GM21786 (cell line): ENCODE results near the gene ZBTB7C.

Experiments
- ATAC-seq: cut with Tn5 transposase; IDR thresholded peaks from one replicate; pipeline ENCODE4 v1.9.1; 2021; ENCODE audit not compliant: unreplicated experiment

Gene ZBTB7C

DNA sequence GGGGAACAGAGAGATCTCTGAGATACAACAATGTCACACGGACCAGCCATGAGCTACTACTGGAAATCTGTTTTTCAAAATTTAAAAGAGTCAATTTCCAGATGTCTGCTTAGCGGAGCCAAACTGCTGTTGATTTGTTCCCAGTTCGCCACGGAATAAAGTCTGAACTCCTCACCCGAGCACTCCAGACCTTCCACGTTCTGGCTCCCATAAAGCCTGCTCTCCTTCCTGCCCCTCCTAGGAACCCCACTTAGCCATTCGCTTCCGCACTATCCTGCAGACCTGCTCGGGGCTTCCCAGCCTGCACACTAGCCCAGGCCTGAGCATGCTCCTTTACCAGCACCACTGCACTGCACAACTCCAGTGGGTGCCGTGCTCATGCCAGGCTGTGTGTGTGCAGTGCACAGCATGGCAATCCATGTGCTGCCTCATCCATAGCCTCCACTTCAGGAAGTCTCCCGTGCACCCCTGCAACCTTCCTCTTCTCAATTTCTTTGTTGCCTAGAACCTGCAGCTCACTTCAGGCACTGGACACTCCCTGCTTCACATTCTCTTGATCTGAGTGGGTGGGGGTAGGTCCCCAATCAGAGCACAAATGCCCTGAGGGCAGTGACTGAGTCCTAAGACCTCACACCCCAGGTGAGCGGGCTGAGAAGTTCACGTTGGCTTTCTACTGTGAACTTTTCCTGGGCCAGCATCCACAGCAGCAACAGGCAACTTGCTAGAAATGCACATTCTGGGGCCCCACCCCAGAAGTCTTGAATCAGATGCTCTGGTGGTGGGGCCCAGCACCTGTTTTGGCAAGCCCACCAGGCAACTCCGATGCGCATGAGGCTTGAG lies 53.7 kb downstream of the ZBTB7C start:
- no peak for ATAC-seq

DNA sequence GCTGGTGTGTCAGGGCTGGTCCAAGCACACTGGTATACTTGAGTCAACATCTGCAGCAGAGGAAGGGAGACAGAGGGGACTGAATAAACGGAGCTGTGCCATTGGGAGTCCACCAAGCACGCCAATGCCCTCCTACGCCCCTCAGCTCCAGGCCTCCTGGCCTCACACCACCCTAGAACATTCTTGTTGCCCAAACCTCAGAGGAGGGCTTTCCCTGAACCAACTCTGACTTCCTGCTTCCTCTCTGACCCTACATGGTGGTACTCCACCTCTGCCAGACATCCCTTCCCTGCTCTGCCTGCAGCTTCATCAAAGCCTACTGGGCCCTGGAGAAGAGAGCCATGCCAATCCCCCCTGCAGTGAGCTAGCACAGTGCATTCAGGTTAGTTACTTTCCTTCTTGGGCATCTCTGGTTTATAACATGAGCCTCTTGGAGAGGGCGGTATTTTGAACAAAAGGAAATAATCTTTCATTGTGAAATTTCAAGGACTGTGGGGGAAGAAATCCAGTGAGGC lies 54.4 kb downstream of the ZBTB7C start:
- no peak for ATAC-seq

DNA sequence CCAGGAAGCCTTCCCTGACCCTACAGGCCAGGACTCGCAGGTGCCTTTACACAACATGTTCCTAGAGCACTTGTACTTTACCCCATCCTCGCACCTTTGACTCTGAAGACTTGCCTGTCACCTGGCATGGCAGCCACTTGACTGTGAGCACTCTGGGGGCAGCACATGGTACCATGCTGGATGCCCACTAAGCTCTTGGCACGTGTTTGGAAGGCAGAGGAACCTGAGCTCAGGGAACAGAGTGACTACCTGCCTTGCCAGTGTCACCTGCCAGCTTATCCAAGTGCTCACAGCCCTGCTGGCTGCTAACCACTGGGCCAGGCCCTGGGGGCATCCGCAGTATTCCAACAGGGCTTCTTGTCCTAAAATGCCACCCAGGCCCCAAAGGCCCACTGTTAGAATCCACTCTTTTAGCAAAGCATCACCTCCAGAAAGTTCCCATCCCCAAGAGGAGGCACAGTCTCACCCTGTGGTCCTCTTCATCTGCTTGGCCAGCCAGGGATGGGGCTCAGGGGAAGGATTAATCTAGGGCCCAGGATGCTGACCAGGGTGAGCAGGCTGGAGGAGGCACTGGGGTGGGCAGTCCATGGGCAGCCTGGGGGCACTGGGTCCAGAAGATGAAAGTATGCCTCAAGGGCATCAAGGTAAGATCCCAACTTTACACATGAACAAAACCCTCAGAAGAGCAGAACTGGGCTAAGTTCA lies 57.0 kb downstream of the ZBTB7C start:
- no peak for ATAC-seq

DNA sequence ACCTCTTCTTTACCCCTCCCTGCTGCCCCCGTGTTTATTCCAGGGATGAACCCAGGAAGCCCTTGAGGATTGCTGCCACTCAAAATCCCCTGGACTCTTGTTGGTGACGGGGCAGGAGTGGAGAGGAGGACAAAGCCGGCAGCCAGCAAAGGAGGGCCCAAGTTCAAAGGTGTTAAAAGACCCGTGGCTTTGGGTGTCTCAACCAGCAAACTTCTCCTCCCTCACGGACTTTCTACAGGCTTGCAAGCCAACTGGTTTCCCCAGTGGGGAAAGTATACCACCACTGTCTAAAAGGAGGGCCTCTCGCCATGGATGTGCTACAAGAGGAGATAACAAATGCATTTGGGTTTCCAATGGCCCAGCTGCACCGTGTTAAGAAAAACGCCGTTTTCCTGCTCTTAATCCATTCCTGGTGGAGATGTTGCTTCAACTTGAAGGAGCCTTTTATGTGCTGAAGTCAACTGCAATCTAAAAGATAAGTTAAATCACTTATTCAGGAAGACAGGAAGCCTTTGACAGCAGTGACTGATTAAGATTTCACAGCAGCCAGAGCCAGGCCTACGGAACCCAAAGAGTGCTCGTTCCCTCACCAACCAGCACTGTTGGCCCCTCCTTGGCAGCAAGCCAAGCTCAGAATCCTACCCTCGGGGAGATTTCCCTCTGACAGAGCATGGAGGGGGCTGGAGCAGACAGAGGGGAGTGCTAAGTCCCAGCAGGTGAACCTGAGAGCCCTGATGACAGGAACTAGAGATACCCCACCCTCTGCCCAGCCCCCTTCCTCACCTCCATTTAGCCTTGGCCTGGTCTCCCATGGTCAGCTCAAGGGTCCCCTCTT lies 57.8 kb downstream of the ZBTB7C start:
- no peak for ATAC-seq

DNA sequence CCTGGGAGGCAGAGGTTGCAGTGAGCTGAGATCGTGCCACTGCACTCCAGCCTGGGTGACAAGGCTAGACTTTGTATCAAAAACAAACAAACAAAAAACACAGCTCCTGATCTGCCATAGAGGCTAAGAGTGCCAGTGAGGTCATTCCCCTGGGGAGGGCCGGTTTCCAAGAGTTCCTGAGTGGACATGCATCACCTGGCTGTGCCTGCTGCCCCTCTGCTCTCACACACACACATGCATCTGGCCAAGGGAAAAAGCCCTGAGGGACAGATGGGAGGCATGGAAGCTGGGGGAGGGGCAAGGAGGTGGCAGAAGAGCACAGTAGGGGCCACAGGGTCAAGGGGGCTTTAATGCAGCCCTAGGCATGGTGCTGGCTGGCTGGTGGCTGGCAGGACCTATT lies 60.4 kb downstream of the ZBTB7C start:
- no peak for ATAC-seq

DNA sequence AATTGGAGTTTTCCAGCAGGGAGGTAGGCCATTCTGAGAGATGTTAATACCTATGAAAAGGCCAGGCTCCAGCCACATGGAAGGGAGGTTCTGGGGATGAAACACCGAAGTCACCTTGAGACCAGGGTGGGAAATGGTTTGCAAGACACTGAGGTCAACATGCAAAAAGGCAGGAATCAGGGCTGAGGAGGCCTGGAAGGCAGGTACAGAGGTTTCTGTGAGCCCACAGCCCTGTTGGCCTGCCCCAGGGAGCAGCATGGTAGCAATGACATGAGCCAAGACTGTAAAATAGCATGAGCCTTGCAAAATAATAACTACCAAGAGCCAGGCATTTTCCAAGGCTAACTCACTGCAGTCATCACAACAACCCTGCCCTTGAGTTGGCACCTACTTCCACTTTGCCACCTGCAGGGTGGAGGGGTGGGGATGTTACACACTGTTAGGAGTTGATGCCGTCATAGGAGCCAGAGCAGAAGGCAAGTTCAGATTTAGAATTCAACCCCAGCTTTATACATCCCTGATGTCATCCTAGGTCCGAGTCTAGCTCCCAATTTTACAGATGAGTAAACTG lies 61.3 kb downstream of the ZBTB7C start:
- ATAC-seq = no peak

DNA sequence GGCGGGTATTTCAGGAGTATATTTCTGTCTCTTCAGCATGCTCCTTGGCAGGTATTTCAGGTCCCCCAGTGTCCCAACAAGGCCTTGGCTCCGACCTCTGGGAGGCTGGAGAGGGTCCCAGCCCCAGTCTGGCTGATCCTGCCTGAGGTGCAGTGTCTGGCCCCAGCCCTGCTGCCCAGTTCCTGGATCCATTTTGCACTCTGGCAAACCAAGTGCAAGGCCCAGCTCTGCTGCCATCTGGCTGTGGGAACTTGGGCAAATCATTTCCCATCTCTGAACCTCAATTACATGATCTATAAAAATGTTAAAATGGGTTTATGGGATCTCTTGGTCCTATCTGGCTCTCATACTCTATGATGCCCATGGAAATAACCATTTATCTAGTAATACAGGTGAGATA lies 63.6 kb downstream of the ZBTB7C start:
- ATAC-seq = no peak

DNA sequence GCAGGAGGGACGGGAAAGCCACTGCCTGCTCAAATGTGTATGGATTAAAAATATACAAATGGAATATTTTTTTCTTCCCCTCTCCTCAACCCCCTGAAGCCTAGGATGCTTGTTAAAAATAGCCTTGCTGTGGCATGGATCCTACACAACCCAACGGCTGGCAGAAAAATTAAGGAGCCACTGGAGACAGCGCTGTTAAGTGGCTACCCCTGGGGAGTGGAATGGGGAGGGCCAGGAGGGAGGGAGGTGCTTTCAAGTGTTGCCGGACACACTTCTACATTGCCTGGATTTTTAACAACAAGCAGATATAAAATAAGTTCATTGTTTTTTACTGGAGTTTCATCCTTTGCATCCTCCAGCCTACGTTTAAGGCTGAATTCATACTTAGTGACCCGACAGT lies 66.6 kb downstream of the ZBTB7C start:
- no peak for ATAC-seq

DNA sequence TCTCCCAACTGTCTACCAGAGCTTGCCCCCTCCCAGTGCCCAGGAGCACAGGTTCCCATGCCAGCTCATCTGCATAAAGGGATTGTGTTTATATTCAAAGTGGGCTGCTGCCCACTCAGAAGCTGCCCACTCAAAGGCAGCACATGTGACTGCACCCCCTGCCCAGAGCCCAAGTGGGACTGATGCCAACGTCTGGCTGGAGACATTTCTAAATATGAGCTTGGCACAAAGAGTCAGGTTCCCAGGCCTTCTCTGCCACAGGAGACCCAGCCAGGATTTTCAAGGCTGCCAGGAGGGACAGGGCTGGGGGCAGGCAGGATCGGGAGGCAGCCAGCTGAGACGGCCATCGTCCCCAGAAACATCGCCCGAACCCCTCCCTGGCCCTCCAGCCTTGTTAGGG lies 67.1 kb downstream of the ZBTB7C start:
- ATAC-seq = no peak

DNA sequence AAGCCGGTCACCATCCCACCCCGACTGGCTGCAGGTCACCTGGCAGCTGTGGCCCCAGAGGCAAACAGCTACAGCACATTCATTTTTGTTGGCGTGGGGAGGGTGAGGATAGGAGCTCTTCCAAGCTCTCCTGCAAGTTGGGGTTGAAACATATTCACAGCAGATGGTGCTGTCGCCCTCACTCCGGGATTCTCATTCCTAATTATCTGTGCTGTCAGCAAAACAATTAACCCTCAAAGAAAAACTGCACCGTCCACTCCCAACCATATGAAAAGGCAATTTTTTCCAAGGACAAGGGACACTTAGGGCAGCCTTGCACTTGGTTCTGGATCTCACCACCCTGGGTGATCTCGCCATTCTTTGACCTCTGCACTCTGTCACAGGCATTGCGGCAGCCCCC lies 68.6 kb downstream of the ZBTB7C start:
- no peak for ATAC-seq

DNA sequence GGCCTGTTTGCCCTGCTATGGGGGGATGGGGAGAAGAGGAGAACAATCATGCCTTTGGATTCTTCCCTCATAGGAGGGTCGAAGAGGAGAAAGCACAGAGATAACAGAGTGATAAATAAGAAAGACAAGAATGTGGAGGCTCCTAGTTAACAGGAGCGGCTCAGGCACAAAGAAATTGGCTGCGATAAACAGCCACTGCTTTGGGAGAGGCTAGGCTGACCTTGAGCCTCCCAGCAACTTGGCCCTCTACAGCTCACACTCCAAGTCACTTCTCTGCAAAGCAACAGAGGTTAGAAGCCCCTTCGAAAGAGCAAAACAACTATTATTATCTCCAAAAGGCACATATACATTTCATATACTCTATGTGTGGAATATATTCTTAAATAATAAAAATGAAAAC lies 69.5 kb downstream of the ZBTB7C start:
- ATAC-seq = no peak

DNA sequence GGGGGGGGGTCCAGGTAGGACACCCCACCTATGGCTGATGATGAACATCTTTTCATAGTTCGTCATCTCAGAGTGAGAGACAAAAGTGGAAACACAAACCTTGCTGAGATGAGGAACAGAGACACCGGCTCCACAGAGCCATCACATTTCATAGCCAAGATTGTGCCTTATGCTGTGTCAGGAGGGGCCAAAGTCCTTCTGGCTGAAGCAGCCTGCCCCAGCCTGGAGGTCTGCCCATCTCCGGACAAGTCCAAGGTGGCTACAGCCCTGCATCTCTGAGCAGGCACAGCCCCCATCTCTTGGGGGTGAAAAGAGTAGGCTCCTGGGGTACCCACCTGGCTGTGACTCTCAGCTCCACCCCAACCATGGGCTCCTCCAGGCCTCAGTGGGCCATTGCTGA lies 70.3 kb downstream of the ZBTB7C start:
- ATAC-seq = no peak

DNA sequence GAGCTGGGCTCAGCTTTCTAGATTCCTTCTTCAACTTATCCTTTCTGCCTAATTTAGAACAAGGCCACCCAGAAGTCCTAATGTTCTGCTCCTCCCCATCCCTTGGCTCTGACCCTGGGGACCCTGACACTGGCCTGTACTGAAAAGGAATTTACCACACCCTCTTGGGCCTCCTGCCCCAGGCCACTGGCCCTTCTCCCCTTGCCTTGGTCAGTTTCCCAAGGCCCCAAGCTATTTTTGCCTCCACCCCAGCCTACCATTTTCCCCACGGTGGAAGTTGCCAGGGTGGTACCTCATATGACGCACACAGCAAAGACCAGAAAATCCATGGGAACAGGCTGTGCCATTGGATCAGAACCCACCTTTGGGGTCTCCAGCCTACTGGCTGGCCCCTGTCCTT lies 72.1 kb downstream of the ZBTB7C start:
- no peak for ATAC-seq

DNA sequence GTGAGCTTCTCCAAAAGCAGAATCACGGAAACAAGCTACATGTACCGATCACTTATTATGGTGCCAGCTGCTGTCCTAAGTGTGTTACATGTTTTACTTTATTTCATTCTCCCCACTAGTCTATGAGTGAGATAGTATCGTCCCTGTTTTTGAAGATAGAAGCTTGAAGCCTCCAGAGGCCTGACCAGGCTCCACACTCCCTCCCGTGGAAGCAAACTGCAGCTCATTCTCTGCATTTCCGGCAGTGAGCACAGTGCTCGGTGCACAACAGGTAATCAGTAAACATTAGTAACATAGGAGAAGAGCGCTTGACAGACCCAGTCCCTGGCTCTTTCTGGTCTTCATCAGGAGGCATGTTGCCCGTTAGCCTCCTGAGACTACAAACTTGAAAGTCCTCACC lies 72.9 kb downstream of the ZBTB7C start:
- no peak for ATAC-seq

DNA sequence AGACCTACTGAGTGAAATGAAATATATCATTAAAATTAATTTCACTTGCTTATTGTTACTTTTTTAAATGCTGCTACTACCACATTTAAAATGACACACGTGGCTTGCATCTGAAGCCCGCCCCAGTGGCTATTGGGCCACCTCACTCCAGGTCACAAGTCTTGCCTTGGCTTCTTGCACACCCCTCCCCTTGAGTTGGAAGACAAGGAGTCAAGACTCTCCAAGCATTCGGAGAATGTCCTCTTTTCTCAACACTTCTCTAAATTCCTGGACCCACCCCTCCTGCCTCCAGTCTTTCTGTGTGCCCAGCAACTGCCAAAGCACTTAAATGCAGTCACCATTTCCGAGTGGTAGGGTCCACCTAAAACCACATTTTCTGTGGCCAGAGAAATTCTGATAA lies 73.4 kb downstream of the ZBTB7C start:
- no peak for ATAC-seq

DNA sequence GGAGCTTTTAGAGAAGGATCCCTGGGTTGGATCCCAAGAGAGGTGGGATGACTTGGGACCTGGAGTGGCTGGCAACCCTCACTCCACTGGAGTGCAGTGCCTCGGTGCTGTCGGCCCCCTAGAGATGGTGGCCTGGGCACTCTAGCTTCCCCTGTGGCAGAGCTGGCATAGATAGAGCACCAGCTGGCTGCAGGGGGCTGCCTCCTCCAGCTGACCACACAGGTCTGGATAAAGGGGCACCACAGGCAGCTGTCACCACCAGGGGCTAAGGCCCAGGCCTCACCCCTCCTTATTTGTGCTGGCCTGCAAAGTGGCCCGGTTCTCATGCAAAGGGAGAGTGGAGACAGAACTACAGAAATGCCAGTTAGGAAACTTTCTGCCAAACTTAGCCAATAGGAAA lies 74.3 kb downstream of the ZBTB7C start:
- no peak for ATAC-seq

DNA sequence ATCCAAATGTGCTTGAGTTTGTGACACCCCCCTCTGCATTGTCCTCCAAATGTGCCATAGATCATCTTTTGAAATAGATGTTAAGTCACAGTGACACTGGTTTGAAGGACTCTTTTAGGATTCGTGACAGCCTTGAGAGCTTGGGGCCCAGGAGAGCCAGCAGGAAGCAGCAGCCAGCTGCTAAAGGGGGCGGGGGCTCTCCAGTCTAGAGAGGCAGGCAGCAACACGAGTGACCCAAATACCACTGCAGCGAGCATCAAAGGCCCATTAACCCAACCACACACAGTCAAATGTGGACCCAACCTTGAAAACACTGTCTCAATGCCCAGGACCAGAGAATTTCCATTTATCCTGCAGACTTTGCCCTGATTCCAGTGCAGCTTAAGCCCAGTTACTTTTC lies 75.6 kb downstream of the ZBTB7C start:
- no peak for ATAC-seq

DNA sequence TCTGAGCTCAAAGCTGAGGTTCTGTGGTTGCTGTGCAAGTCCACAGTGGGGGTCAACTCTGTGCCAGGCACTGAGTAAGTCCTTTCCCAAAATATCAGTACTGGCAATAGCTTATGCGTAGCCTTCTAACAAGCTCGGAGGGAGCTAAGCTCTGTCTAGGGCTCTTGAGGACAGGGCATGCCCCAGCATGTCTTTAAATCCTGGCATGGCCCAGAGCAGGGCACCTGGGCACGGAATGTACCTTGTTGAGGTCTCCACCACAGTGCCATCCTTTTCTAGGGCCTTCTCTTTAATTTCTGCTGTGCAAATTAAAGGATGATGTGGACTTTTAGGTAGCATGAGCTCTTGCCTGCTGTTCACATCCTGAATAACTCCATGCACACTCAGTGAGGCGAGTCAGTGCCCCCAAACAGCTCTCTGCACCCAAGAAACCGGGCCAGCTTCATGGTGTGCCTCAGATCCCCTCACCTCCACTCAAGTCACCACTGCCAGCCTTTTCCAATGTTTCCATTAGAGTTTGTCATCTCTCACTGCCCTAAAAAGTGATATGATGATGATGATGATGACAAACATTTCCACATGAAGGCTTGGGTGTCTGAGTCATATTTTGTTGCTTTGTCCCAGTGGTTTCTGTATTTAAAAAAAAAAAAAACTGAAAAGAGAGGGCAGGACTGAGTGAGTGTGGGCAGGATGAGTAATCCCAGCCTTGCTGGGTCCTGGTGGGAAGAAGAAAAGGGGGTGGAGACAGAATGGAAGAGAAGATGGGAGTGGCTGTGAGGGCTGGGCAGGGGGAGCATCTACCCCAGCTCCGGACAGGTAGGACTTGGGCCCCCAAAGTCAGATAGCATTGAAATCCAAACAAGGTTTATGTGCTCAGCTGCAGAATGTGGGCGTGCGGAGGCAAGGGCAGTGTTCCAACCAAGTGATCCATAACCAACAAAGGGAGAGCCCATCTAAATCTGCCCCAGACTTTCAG lies 78.9 kb downstream of the ZBTB7C start:
- ATAC-seq = no peak

DNA sequence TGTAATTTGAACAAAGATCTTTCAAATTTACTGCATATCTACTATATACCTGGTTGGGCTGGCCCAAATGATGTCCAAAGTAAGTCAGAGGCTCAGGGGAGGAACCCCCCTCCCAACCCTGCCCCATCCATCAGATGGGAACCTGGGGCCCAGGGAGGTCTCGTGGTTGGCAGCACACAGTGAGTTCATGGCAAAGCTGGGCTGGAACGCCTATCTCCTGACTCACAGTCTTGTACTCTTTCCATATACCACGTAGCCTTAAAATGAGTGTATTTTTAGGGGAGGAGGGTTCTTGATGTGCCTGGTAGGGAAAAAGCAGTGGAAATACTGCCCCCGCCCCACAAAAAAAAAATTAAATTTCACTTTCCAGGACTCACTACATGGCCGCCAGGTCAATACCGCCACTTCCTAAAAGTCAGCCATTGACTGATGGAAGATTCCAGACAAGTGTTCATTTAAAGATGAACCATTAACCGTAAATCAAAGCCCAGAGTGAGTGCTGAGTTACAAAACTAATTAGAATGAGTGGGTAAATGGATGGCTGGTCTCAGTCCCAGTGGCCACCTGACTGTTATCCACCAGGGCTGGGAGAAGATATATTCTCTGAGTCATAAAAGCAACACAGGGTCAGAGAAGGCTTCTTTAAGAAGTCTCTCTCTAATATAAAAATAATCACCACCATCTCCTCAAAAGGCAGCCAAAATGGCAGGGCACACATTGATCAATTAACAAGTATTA lies 80.5 kb downstream of the ZBTB7C start:
- no peak for ATAC-seq
